Posterior vena cava (tissue), 2 donors: Measurements from ENCODE around the gene LDLRAD4. TPM values are rescaled to one million over a fixed set of nuclear protein-coding genes. Genes with fewer than 3 reads are reported as not detected.

Experiments
- DNase-seq: peaks from one replicate; pipeline ENCODE4 v3.0.0-alpha.2; 2020; ENCODE audit warnings: low spot score
- intact Hi-C, 2 donors: fragments of 100-400 bp; cut with DNase I; formaldehyde crosslinking; loops; one replicate each; pipeline versions ENCODE4 v1.14.1 to v1.14.2; 2022 to 2023
- total RNA-seq, 2 donors: library from RNA; stranded (reverse); fragmentation: NEBNext Ultra II Directional; extraction: Animal tissue kit (Norgen Biotek cat#: 25700); gene quantifications; one replicate each; pipeline ENCODE4 v1.2.1, GENCODE V29; 2021
- donor health status: DM: yes; HTN: yes; CAD: no.
- donor health status: DM: yes; HTN: yes; CAD: no.

Gene LDLRAD4
- total RNA-seq, 2 donors from 2014 or later: 52.3 to 74.8 TPM

- intact Hi-C loops: no loop called here
- DNase-seq: no peak
These were observed 361.8 kb downstream of the LDLRAD4 start for GRCh38 chr18:13580351-13580750.

GRCh38 chr18:13580991-13581390, 362.4 kb downstream of the LDLRAD4 start:
- intact Hi-C loops: no loop called here
- no peak for DNase-seq

GRCh38 chr18:13581496-13582177, 363.1 kb downstream of the LDLRAD4 start:
- intact Hi-C loops: no loop called here
- no peak for DNase-seq

- no peak for DNase-seq
- intact Hi-C loops: no loop called here
These were observed 363.7 kb downstream of the LDLRAD4 start for GRCh38 chr18:13582178-13582670.

GRCh38 chr18:13583576-13584550, 365.3 kb downstream of the LDLRAD4 start:
- DNase-seq: no peak
- intact Hi-C loops: no loop called here

- intact Hi-C loops: no loop called here
These were observed 366.3 kb downstream of the LDLRAD4 start for GRCh38 chr18:13584825-13585224.

GRCh38 chr18:13585379-13586153, 367.0 kb downstream of the LDLRAD4 start:
- intact Hi-C loops: no loop called here
- DNase-seq: no peak

More at GRCh38 chr18:13584825-13585224, 366.3 kb downstream of the LDLRAD4 start:
- DNase-seq: no peak

GRCh38 chr18:13587001-13587400, 368.4 kb downstream of the LDLRAD4 start:
- DNase-seq: no peak
- intact Hi-C loops: no loop called here

- intact Hi-C loops: no loop called here
- no peak for DNase-seq
These were observed 368.9 kb downstream of the LDLRAD4 start for GRCh38 chr18:13587477-13587876.

GRCh38 chr18:13587937-13588336, 369.4 kb downstream of the LDLRAD4 start:
- intact Hi-C loops: no loop called here
- no peak for DNase-seq

GRCh38 chr18:13589316-13589715, 370.8 kb downstream of the LDLRAD4 start:
- intact Hi-C loops: no loop called here
- no peak for DNase-seq

GRCh38 chr18:13589943-13590342, 371.4 kb downstream of the LDLRAD4 start:
- intact Hi-C loops: no loop called here
- DNase-seq: no peak

GRCh38 chr18:13592246-13592645, 373.7 kb downstream of the LDLRAD4 start:
- DNase-seq: no peak
- intact Hi-C loops: no loop called here

- intact Hi-C loops: no loop called here
- DNase-seq: no peak
These were observed 376.0 kb downstream of the LDLRAD4 start for GRCh38 chr18:13594551-13594950.

GRCh38 chr18:13597068-13597467, 378.5 kb downstream of the LDLRAD4 start:
- intact Hi-C loops: no loop called here
- no peak for DNase-seq

- intact Hi-C loops: no loop called here
- no peak for DNase-seq
These were observed 380.0 kb downstream of the LDLRAD4 start for GRCh38 chr18:13598591-13598990.

GRCh38 chr18:13599031-13599430, 380.5 kb downstream of the LDLRAD4 start:
- intact Hi-C loops: no loop called here
- no peak for DNase-seq

GRCh38 chr18:13603304-13604019, 384.9 kb downstream of the LDLRAD4 start:
- intact Hi-C loops: no loop called here
- DNase-seq: no peak

GRCh38 chr18:13604786-13605185, 386.2 kb downstream of the LDLRAD4 start:
- no peak for DNase-seq
- intact Hi-C loops: no loop called here
